Heart right ventricle (tissue), 16 donors: ENCODE data around the gene ALDH1L1. TPM values are rescaled to one million over a fixed set of nuclear protein-coding genes. Genes with fewer than 3 reads are reported as not detected.

Source experiments
- ATAC-seq, 8 donors: fragments of 200-7000 bp; cut with Tn5 transposase; one replicate each; pipeline ENCODE4 v1.9.1; 2020; ENCODE audit warnings: mild to moderate bottlenecking in 8 of 8, moderate library complexity in 8 of 8, moderate number of reproducible peaks in 1 of 8
- DNase-seq, 2 donors: peaks; one replicate each; pipeline ENCODE4 v3.0.0-alpha.2; 2020
- H3K27ac ChIP-seq, 10 donors: fragments of 200-600 bp; sonication (generic) in 2 of 10; one replicate each; pipeline versions ENCODE4 v1.5.0 to v1.8.0; 2020 to 2022; ENCODE audit warnings: mild to moderate bottlenecking in 3 of 10
- H3K27me3 ChIP-seq, 7 donors: fragments of 200-600 bp; one replicate each; pipeline ENCODE4 v1.8.0; 2021 to 2022; ENCODE audit warnings: mild to moderate bottlenecking in 2 of 7
- H3K36me3 ChIP-seq, 9 donors: fragments of 200-600 bp; sonication (generic) in 1 of 9; one replicate each; pipeline versions ENCODE4 v1.5.0 to v1.8.0; 2020 to 2022; ENCODE audit warnings: mild to moderate bottlenecking in 2 of 9
- H3K4me1 ChIP-seq, 9 donors: fragments of 200-600 bp; sonication (generic) in 1 of 9; one replicate each; pipeline versions ENCODE4 v1.5.0 to v1.8.0; 2020 to 2022; ENCODE audit warnings: mild to moderate bottlenecking in 4 of 9
- H3K4me3 ChIP-seq, 10 donors: fragments of 200-600 bp; sonication (generic) in 2 of 10; one replicate each; pipeline versions ENCODE4 v1.5.0 to v1.8.0; 2020 to 2022; ENCODE audit warnings: mild to moderate bottlenecking in 7 of 10, moderate library complexity in 2 of 10
- H3K9me3 ChIP-seq, 11 donors: fragments of 200-600 bp in 10 of 11; sonication (generic) in 2 of 11; one replicate each; pipeline versions ENCODE4 v1.5.0 to v1.8.0; 2013 to 2022; ENCODE audit warnings: mild to moderate bottlenecking in 2 of 11, control low read depth in 1 of 11, moderate library complexity in 1 of 11
- CTCF ChIP-seq, 9 donors: fragments of 200-600 bp; sonication (generic) in 2 of 9; IDR thresholded peaks; one replicate each; pipeline versions ENCODE4 v1.5.0 to v1.8.0; 2021 to 2022; ENCODE audit warnings: antibody characterized with exemption in 9 of 9, mild to moderate bottlenecking in 5 of 9, moderate library complexity in 1 of 9
- WGBS, 2 donors: extraction: QIAGEN DNeasy Blood & Tissue Kit; methylation state at CpG; one replicate each; pipeline ENCODE4 v1.1.7; 2013; ENCODE audit warnings: inconsistent platforms in 1 of 2; 5-methylcytosine and 5-hydroxymethylcytosine counted together
- intact Hi-C, 10 donors: fragments of 100-400 bp; cut with DNase I; formaldehyde crosslinking; loops; one replicate each; pipeline versions ENCODE4 v1.11.1 to v1.14.2; 2022
- polyA plus RNA-seq, 2 donors: library from polyadenylated mRNA; stranded (reverse); fragments of 200-250 nt; gene quantifications; one replicate each; pipeline ENCODE4 v1.2.3, GENCODE V29; 2013
- total RNA-seq, 10 donors: library from RNA; stranded (reverse); fragmentation: NEBNext Ultra II Directional in 3 of 10; extraction: Animal tissue kit (Norgen Biotek cat#: 25700) in 3 of 10; gene quantifications; one replicate each; pipeline versions ENCODE4 v1.2.1 to v1.2.4, GENCODE V29; 2021 to 2023
- donor health status: Arrhythmogenic right ventricular cardiomyopathy.
- donor health status: ischemic (EF 13 %, LVEDD 7.1; RV severe dilation, severe dysfunction).
- donor health status: healthy with polysubstance abuse.
- donor health status: DM: no; HTN: yes; CAD: no.
- donor health status: DM: no; HTN: no; CAD: no.
- donor health status: ischemic (EF 25% LVEDD 6.9; RV normal size, moderate dysfunction).
- donor health status: ischemic (EF 25% LVEDD 5.7; RV mildly dilated, moderate dysfunction).
- donor health status: healthy.
- donor health status: DM: yes; HTN: yes; CAD: no.
- donor health status: Ischemic cardiomyopathy.
- donor health status: ischemic (EF 35%, LVEDD 5.7; RV mildly dilated, moderate dysfunction).
- donor health status: nonischemic (EF 11% LVEDD 7.7; RV severe dilation, severe dysfunction).
- donor health status: DM: yes; HTN: yes; CAD: no.
- donor health status: PGD.
- donor health status: ischemic (EF 29% LVEDD 5.4; RV normal size, mild dysfunction).
- donor health status: nonischemic (EF 23%, LVEDD 6.1; RV moderate dilation, normal function).

ALDH1L1 gene
- total and polyA plus RNA-seq, 12 donors: 14.9 to 45.9 (median 31.7) TPM

- ATAC-seq: no peak
- no peak overlapping the region for H3K27ac ChIP-seq
- WGBS, 2 donors: 95 to 96% methylated on average over 5 of the region's 5 CpGs
Observed at GRCh38 chr3:126207166-126207565, 26.8 kb upstream of the ALDH1L1 start.

GRCh38 chr3:126205717-126206655, 25.6 kb upstream of the ALDH1L1 start:
- ATAC-seq (peak in 3 of 8 donors; percentile 16 to 36 (median 25)), DNase-seq (no peak)
- H3K9me3 ChIP-seq: no peaks in the 10 kb centered on the region
- H3K4me1 ChIP-seq: peaks cover 0 to 25% (median 16%) of the 10 kb centered on the region in 9 donors
- 69 to 72% methylated on average over 3 of the region's 3 CpGs for WGBS, 2 donors
- H3K27me3 ChIP-seq: peaks cover 0 to 5% (median 0%) of the 10 kb centered on the region in 7 donors
- TF ChIP-seq CTCF (IDR thresholded peaks at IDR 0.05): no peak
- H3K36me3 ChIP-seq: no peaks in the 10 kb centered on the region
- no peak overlapping the region for H3K4me3 ChIP-seq
- H3K27ac ChIP-seq: peak overlapping the region in 1 of 10 donors; percentile 28
- intact Hi-C loops: no loop called here

More at GRCh38 chr3:126207166-126207565, 26.8 kb upstream of the ALDH1L1 start:
- H3K4me3 ChIP-seq: no peak overlapping the region
- H3K36me3 ChIP-seq: no peaks in the 10 kb centered on the region
- intact Hi-C loops: no loop called here
- no peaks in the 10 kb centered on the region for H3K9me3 ChIP-seq
- TF ChIP-seq CTCF (IDR thresholded peaks at IDR 0.05): no peak
- H3K27me3 ChIP-seq: peaks cover 0 to 15% (median 0%) of the 10 kb centered on the region in 7 donors
- peaks cover 0 to 25% (median 16%) of the 10 kb centered on the region in 9 donors for H3K4me1 ChIP-seq
- no peak for DNase-seq

GRCh38 chr3:126202680-126203079, 22.3 kb upstream of the ALDH1L1 start:
- Histone ChIP-seq H3K9me3 (no peaks in the 10 kb centered on the region), H3K4me3 (no peak overlapping the region), H3K27ac (no peak overlapping the region), H3K4me1 (peaks cover 0 to 22% (median 3%) of the 10 kb centered on the region in 9 donors), H3K36me3 (no peaks in the 10 kb centered on the region), H3K27me3 (no peaks in the 10 kb centered on the region)
- no peak for DNase-seq
- ATAC-seq: no peak
- TF ChIP-seq CTCF (IDR thresholded peaks at IDR 0.05): no peak
- 63 to 76% methylated on average over 4 of the region's 4 CpGs for WGBS, 2 donors
- intact Hi-C loops: no loop called here

- DNase-seq: no peak
- no peak overlapping the region for H3K27ac ChIP-seq
- no peak overlapping the region for H3K4me3 ChIP-seq
- intact Hi-C loops: no loop called here
- no peak for ATAC-seq
- no peaks in the 10 kb centered on the region for H3K36me3 ChIP-seq
- peaks cover 0 to 22% (median 3%) of the 10 kb centered on the region in 9 donors for H3K4me1 ChIP-seq
- WGBS, 2 donors: 74 to 90% methylated on average over 3 of the region's 3 CpGs
- TF ChIP-seq CTCF (IDR thresholded peaks at IDR 0.05): no peak
- no peaks in the 10 kb centered on the region for H3K9me3 ChIP-seq
- H3K27me3 ChIP-seq: no peaks in the 10 kb centered on the region
Observed at GRCh38 chr3:126202276-126202675, 21.9 kb upstream of the ALDH1L1 start.
